CD4-positive, alpha-beta T cell treated with Interleukin-17A for 1 hour (primary cell): ENCODE measurements around the gene HOXA6.

ENCODE experiments used
- DNase-seq: peaks from one replicate; pipeline ENCODE4 v3.0.0-alpha.2; 2020

Gene HOXA6

DNA sequence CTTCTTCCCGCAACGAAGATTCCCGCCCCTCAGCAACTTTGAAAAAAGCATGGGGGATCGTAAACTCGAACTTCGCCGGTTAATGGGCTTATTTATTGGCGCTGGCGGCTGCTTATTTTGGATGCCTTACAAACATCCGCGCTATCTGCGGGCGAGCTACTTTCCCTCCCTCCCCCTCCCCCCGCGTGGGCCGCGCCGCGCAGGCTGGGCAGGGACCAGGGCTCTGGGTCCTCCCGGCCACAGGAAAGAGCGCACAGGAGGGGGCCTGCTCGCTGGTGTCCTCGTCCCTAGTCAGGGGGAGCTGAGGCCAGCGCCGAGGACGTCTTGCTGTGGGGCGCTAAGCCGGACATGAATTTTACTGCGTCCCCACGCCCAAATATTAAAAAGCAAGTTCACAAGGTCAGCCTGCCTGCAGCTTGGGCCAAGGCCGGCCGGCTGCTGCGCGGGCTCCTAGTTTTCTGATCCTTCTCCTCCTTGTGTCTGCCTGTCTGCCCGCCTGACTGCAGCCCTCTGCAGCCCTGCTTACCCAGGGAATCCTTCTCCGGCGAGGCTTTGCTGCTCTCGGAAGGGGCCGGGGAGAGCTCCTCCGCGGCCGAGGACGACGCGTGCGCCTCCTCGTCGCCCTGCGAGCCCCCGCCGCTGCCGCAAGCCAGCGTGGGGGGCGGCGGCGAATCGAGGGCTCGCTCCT lies 25.4 kb upstream of the HOXA6 start:
- no peak for DNase-seq

- no peak for DNase-seq
These were observed 24.8 kb upstream of the HOXA6 start for GRCh38 chr7:27172315-27172774.

- DNase-seq = no peak
These were observed 24.2 kb upstream of the HOXA6 start for GRCh38 chr7:27171637-27172314.

DNA sequence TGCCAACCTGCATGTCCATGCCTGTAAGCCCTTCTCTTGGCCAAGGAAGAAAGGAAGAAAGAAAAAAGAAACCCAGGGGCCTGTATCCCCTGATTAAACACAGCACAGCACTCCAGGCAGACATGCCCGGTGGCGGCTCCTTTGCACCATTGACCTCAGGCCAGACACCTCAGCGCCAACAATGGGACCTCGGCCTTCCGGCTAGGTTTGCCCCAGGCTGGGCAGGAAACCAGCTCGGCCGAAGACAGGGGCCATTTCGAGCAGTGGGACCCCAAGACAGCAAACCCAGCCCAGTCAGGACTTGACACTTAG lies 23.7 kb upstream of the HOXA6 start:
- no peak for DNase-seq

GRCh38 chr7:27170426-27171324 lies 23.1 kb upstream of the HOXA6 start:
- DNase-seq = no peak

DNA sequence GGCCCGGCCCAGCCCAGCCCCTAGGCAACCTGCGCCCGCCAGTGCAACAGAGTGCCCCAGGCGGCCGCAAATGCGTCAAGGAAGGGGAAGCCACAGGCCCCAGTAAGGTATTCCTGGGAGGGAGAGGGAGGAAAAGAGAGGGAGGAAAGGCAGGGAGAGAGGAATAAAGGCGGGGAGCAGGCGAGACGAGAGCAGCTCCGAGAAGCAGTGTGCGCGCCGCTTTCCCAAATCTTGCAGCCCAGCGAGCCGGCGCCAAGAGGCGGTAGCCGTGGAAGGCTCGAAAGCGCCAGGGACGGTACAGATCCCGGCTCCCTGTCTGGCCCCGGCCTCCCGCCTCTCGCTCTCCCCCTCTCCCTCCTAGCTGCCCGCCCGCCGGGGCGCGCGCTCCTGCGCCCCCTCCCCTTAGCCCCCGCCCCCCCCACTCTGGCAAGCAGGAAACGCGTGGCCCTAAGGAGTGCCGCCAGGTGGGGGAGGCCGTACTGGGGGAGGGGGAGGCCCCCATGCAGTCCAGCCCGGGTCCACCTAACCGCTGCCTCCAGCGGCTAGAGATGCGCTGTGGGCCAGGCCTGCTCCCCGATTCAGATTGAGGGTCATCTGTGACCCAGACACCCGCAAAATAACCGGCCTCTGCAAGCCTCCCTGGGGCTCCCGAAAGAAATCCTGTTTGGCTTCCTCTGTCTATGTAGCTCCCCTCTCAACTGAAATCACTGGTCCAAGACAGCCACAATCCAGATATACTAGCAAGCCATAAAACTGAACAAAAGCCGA lies 22.3 kb upstream of the HOXA6 start:
- DNase-seq = no peak

DNA sequence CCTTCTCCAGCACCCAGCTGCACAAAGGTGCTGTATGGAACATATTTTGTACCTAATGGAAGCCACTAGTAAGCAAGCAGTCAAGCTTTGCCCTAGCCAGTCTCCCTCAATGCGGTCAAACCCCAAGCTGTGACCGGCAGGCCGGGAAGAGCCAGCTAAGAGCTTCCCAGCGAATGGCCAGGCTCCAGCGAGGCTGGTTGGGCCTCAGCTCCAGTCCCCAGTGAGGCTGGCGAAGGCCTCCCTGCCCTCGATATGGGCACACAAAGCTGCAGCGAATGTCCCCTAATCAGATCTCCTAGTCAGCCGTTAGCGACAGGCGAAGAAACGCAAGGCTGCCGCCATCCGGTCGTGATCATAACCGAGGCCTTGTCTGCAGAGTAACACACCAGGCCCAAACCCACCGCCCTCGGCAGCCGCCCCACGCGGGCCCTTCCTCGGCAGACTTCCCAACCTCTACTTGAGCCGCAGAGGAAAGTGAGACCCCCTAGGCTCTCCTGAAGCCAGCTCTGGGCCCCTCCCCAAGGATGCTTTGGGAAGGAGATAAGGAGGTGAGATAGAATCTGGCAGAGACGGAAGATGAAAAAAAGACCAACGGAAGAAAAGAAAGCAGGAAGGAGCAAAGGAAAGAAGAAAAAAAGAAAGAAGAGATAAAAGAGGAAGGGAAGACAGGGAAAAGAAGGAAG lies 20.8 kb upstream of the HOXA6 start:
- DNase-seq = no peak

GRCh38 chr7:27167916-27168264 lies 20.3 kb upstream of the HOXA6 start:
- DNase-seq = no peak

GRCh38 chr7:27166531-27167505 lies 19.2 kb upstream of the HOXA6 start:
- no peak for DNase-seq

GRCh38 chr7:27165996-27166530 lies 18.5 kb upstream of the HOXA6 start:
- no peak for DNase-seq

- peak; percentile 43 for DNase-seq
These were observed 17.8 kb upstream of the HOXA6 start, which contains the start of gene HOXA9 for GRCh38 chr7:27165089-27165995. Gene HOXA9 (minus strand): TSS chr7:27165537. CDS start chr7:27165457, 80 bp downstream.

GRCh38 chr7:27164367-27165088 lies 17.0 kb upstream of the HOXA6 start:
- DNase-seq = no peak

DNA sequence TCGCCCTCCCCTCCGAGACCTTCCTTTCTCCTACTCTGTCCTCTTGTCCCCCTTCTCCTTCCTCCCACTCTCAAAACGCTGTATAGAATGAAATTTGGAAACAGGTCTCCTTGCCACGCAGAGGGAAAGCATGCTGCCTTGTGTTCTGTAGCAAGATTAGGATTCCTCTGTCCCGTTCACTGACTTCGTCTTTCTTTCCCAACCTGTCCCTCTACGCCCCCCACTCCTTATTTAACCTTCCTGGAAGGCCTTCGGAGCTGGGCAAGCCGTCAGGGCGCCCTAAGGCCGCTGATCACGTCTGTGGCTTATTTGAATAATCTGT lies 16.4 kb upstream of the HOXA6 start:
- DNase-seq = no peak

DNA sequence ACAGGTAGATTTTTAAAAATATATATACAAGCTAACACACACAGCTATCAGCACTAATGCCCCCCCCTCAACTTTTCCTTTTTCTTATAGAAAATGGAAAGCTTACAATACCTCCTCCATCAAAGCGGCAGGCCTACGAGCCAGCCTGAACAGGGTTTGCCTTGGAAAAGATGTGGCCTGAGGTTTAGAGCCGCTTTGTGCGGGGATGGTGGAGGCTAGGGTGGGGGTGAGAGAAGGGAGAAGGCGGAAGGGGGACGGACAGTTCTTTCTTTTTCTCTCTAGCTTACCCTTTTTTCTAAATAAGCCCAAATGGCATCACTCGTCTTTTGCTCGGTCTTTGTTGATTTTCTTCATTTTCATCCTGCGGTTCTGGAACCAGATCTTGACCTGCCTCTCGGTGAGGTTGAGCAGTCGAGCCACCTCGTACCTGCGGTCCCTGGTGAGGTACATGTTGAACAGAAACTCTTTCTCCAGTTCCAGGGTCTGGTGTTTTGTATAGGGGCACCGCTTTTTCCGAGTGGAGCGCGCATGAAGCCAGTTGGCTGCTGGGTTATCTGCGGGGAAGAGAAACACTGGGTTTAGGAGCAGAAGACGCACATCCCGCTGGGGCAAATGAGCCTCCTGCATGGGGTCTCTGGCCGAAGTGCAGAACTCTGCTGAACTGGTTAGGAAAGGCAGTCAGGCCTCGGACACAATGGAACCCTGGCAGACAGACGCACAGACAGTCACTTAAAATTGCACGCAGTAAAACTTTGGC lies 15.9 kb upstream of the HOXA6 start:
- no peak for DNase-seq

DNA sequence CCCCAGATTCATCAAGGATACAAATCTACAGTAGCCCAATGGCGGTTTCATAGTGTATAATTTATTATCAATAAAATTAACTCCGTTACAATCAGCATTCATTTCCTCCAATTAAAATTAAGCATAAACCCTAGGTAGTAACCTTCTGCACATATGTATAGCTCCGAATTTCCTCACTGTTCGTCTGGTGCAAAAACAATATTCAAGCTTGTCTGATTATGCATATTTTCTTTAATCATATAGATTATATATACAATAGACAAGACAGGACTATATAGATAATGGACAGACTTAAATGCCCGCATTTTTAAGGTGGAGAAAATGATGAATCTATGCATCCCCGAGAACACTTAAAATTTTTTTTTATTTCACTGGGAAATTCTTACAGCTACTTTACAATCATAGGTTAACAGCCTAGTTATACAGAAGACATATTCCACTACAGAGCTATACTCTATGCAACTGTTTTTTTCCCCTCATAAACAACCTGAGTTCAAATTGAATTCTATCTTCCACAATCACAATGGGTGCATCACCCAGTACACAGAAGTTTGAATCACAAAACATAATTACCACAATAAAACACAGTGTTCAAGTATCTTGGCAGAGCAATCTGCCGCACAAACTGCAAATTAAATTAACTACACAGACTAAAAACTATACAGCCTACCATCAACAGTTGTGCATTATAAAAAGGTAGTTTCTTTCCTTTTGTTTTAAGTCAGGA lies 15.2 kb upstream of the HOXA6 start:
- no peak for DNase-seq

DNA sequence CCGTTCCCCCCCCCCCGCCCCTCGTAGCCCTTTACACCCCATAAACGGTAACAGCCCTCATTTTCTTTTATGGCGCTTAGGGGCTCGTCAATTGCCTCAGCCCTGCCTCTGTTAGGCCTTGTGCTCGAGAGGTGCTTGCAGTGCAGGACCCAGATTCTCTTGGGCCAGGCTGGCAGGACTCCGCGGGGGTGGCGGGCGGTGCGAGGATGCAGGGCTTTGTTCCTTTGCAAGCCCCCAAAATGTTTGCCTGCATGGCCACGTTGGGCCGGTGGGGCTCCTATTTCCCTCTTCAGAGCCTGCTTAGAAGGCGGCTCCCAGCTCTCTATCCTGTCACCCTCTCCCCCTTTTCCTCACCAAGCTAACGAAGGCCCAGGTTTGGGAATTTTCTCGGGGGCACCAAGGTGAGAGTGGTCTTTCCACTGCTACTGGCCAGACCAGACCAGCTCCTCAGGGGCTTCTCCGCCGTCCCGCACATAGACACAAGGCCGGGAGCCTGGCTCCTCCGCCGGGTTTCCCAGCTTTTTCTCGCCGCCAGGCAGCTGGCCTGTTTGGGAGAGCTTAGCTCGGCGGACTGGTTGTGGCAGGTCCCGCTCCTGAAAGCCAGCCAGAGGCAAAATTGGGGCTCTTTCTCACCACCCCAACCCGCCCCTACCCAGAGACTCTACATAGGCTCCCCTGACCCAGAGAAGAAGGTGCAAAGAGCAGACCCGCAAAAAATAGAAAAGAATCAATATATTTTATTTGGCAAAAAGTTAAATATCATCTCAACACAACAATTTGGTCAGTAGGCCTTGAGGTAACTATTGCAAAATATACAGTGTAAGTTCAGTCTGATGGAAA lies 14.4 kb upstream of the HOXA6 start:
- no peak for DNase-seq
